Coronary artery (tissue), 2 donors: ENCODE results near the gene CHPF2.

ENCODE experiments used
- DNase-seq: peaks from one replicate; pipeline ENCODE4 v3.0.0-alpha.2; 2017; ENCODE audit warnings: low spot score
- H3K27ac ChIP-seq, 2 donors: fragments of 200-600 bp; sonication (generic); one replicate each; pipeline ENCODE4 v1.5.1; 2016 to 2019
- H3K4me3 ChIP-seq: fragments of 200-600 bp; sonication (generic); 2 replicates; pipeline ENCODE4 v1.5.1; 2016; ENCODE audit warnings: mild to moderate bottlenecking, moderate library complexity
- TF ChIP-seq, protein P1 (sequence below): fragments of 200-600 bp; sonication (generic); IDR thresholded peaks from one replicate; pipeline ENCODE4 v1.5.1; 2019; ENCODE audit warnings: antibody characterized with exemption

CHPF2 gene, protein sequence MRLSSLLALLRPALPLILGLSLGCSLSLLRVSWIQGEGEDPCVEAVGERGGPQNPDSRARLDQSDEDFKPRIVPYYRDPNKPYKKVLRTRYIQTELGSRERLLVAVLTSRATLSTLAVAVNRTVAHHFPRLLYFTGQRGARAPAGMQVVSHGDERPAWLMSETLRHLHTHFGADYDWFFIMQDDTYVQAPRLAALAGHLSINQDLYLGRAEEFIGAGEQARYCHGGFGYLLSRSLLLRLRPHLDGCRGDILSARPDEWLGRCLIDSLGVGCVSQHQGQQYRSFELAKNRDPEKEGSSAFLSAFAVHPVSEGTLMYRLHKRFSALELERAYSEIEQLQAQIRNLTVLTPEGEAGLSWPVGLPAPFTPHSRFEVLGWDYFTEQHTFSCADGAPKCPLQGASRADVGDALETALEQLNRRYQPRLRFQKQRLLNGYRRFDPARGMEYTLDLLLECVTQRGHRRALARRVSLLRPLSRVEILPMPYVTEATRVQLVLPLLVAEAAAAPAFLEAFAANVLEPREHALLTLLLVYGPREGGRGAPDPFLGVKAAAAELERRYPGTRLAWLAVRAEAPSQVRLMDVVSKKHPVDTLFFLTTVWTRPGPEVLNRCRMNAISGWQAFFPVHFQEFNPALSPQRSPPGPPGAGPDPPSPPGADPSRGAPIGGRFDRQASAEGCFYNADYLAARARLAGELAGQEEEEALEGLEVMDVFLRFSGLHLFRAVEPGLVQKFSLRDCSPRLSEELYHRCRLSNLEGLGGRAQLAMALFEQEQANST

DNA sequence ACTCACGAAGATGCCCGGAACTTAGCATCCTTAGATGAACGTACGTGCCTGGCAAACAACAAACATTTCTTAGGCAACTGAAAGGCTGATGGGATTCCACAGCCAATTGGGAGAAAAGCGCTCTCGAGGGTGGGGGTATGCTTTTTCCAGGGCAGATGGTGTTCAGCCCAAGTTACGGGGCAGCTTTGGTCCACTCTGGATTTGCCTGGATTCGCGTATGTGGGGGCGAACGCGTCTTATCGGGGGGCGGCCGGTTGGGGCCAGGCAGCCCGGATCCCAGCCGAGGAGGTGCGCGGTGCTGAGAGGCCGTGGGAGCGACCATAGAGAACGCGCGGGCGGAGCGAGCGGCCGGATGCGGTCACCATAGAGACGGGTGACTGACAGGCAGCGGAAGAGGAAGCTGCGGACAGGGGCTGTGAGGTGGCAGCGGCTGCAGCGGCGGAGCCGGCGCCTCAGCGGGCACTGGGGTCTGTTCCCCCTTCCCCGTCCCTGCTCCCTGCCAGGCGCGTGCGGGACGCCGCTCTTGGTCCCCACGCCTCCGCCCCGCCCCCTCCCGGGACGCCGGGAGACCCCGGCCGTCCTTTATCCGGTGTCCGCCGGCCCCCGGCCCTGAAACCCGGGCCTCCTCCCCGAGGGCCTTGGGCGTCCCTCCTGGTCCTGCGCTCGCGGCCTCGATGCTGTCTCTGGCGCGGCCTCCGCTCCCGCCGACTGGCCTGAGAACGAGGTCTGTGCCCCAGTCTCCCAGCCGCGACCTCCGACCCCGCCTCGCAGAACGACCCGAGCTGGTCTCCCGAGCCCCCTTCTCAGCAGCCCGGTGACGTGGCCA lies at the start of gene CHPF2:
Gene CHPF2 (plus strand): TSS at position 393 of the 826 bp plus-strand sequence. CDS start 1,529 bp downstream, outside the sequence.
- Histone ChIP-seq H3K4me3 (peak within 1 kb of the TSS; percentile 94), H3K27ac (peak within 1 kb of the TSS; percentile 83 to 91)
- TF ChIP-seq, protein P1, sequence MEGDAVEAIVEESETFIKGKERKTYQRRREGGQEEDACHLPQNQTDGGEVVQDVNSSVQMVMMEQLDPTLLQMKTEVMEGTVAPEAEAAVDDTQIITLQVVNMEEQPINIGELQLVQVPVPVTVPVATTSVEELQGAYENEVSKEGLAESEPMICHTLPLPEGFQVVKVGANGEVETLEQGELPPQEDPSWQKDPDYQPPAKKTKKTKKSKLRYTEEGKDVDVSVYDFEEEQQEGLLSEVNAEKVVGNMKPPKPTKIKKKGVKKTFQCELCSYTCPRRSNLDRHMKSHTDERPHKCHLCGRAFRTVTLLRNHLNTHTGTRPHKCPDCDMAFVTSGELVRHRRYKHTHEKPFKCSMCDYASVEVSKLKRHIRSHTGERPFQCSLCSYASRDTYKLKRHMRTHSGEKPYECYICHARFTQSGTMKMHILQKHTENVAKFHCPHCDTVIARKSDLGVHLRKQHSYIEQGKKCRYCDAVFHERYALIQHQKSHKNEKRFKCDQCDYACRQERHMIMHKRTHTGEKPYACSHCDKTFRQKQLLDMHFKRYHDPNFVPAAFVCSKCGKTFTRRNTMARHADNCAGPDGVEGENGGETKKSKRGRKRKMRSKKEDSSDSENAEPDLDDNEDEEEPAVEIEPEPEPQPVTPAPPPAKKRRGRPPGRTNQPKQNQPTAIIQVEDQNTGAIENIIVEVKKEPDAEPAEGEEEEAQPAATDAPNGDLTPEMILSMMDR, result no peak
- DNase-seq, result peak; percentile 92

DNA sequence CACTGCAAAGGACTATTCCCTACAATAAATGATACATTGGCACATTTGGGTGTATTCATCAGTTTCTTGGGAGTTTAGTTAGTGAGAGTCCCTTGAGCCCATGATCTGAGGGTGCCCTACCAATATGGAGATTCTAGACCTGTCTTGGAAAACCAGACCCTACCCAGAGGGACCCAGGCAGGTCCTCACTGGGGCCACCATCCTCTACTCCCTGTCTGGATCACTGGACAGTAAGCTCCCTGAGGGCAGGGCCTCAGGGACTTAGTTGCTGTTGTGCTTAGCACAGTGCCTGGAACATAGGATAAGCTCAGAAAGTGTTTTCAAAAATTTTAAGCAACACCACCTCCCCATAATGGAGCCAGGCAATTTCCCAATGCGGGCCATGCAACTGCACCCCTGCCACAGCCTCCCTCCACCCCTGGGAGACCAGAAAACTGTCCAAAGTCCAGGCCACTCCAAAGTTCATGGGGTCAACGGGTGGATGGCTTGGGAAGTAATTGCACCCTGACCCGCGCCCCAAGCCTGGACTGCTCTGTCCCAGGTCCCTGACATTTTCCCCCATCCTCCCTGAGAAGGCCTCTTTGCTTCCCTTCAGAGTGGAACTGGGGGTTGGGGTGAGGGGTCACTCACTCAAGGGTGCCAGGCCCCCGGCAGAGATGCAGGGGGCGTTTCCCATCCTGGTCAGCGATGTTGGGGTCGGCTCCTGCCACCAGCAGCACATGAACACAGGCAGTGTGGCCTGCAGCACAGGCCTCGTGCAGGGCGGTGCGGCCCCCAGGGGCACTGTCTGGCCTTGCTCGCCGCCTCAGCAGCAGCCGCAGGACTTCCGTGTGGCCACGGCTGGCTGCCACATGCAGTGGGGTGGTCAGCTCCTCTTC lies 46.3 kb upstream of the CHPF2 start:
- TF ChIP-seq, protein P1, result no peak
- DNase-seq, result no peak
- no peak overlapping the region for H3K4me3 ChIP-seq
- H3K27ac ChIP-seq, result no peak overlapping the region

DNA sequence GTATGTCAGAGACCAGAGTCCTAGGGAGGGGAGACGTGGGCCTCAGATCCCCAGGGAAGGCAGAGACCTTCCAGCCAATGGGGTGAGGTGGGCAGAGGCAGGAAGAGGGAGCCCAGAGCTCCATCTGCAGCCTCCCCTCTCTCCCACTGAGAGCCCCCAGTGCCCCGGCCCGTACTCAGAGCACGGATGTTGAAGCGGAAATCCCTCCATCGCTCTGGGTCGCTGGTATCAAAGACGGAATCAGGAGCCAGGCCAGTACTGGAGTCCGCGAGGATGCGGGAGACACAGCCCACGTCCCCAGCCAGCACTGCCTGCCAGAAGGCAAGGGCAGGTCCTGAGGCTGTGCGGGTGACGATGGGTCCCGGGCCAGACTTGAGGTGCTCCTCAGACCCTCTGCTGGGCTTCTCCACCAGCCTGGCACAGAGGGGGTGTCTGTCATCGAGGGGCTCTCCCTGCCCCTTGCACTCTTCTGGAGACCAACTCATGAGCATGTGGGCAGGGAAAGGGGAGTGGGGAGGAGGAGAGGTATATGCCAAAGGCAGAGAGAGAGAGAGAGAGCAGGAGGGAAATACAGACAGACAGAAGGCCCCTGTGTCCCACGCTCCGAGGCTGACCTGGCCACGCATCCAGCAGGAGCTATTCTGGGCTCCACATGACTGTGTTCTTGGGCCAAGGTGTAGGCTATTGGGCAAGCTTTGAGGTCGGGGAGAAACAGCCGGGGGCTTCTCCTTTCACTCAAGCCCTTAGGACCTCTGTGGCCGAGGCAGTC lies 45.5 kb upstream of the CHPF2 start, which contains the start of gene ASB10:
Gene ASB10 (minus strand): TSS at position 611 of the 769 bp plus-strand sequence. CDS start 120 bp downstream, at position 491.
- no peak within 1 kb of the TSS for H3K4me3 ChIP-seq
- TF ChIP-seq, protein P1, result no peak
- no peak for DNase-seq
- H3K27ac ChIP-seq, result no peak within 1 kb of the TSS

DNA sequence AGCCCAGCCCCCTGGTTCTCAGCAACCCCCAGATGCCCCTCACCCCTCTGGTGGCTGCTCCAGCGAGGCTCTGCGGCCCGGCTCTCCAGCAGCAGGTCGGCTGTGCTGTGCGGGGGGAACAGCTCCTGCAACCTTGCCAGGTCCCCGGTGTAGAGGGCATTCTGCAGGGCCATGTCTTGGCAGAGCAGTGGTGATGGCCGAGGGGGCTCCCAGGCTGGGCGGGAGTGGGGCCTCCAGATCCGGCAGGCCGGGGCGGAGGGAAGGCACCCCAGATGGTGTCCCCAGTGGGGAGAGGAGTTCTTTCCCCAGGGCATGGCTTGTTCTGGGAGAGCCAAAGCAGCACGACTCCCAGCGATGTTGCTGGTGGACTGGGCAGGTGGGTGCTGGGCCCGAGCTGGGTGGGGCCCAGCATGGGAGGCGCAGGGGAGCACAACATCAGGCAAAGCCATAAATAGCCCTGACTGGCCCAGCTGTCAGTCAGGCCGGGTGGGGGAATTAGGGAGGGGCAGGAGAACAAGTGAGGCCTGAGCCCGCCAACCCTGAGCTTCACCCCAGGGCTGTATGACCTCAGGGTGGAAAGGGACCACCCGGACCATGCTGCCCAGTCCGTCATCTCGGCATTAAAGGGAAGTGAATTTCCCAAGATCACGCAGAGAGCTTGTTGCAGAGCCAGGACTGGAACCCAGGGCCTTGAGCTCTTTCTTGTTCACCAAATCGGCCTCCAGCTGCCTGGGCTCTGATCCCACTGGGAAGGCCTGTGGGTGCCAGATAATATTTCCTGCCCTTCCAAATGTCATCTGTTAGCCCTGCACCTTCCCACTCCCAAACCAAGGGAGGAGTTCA lies 44.7 kb upstream of the CHPF2 start:
- TF ChIP-seq, protein P1, result no peak
- no peak for DNase-seq
- Histone ChIP-seq H3K27ac (no peak overlapping the region), H3K4me3 (no peak overlapping the region)

DNA sequence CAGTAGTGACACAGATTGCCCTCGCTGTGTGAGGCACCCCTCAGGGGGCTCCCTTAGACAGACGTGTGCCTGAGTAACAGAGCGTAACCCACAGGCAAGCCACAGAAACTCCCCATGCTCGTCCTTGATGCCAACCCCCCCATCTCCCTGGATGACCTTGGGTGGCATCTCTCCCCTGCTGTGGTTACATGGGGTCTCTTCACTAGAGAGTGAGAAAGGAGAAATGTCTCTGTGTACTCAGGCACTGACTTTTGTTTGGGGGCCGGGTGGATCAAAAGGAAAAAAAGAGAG lies 44.1 kb upstream of the CHPF2 start:
- no peak for DNase-seq
- TF ChIP-seq, protein P1, result no peak
- Histone ChIP-seq H3K27ac (no peak overlapping the region), H3K4me3 (no peak overlapping the region)
